Lung (tissue), 12 donors: Measurements from ENCODE around the gene DHRSX. TPM values are rescaled to one million over a fixed set of nuclear protein-coding genes. Genes with fewer than 3 reads are reported as not detected.
A peak's percentile ranks its signal among the peaks of the same experiment; 100 is the strongest.

Experiments used
- ATAC-seq: fragments of 200-7000 bp; cut with Tn5 transposase; one replicate; pipeline ENCODE4 v1.9.1; 2020; ENCODE audit warnings: moderate number of reproducible peaks; ENCODE audit not compliant: insufficient read depth, low FRiP score
- DNase-seq, 3 donors: peaks; one replicate each; pipeline ENCODE4 v3.0.0-alpha.2; 2013 to 2017
- H3K27ac ChIP-seq, 2 donors: one replicate each; pipeline ENCODE4 v1.5.1; 2013; ENCODE audit warnings: mild to moderate bottlenecking in 2 of 2, moderate library complexity in 2 of 2, control low read depth in 1 of 2, inconsistent platforms in 1 of 2, low read depth in 1 of 2, low read length in 1 of 2
- H3K27me3 ChIP-seq, 3 donors: one replicate each; pipeline ENCODE4 v1.5.1; 2013; ENCODE audit warnings: low read length in 2 of 3; ENCODE audit not compliant: control insufficient read depth in 3 of 3, insufficient read depth in 3 of 3
- H3K36me3 ChIP-seq, 4 donors: one replicate each; pipeline ENCODE4 v1.5.1; 2013; ENCODE audit warnings: low read length in 4 of 4, mild to moderate bottlenecking in 1 of 4, moderate library complexity in 1 of 4; ENCODE audit not compliant: control insufficient read depth in 4 of 4, insufficient read depth in 4 of 4
- H3K4me1 ChIP-seq, 5 donors: one replicate each; pipeline ENCODE4 v1.5.1; 2013; ENCODE audit warnings: low read length in 5 of 5, mild to moderate bottlenecking in 2 of 5, moderate library complexity in 1 of 5; ENCODE audit not compliant: control insufficient read depth in 5 of 5, insufficient read depth in 5 of 5
- H3K4me3 ChIP-seq: one replicate; pipeline ENCODE4 v1.5.1; 2013; ENCODE audit warnings: mild to moderate bottlenecking, control low read depth, moderate library complexity
- H3K9ac ChIP-seq, 2 donors: one replicate each; pipeline ENCODE4 v1.5.1; 2013; ENCODE audit warnings: low read length in 2 of 2, control low read depth in 1 of 2; ENCODE audit not compliant: insufficient read depth in 1 of 2
- H3K9me3 ChIP-seq, 4 donors: one replicate each; pipeline ENCODE4 v1.5.1; 2013; ENCODE audit warnings: low read length in 3 of 4, mild to moderate bottlenecking in 1 of 4, moderate library complexity in 1 of 4; ENCODE audit not compliant: control insufficient read depth in 4 of 4, insufficient read depth in 3 of 4
- CTCF ChIP-seq: IDR thresholded peaks from 2 replicates; pipeline ENCODE4 v1.5.1; 2012; ENCODE audit warnings: mild to moderate bottlenecking; ENCODE audit errors: control extremely low read depth, extremely low read depth
- WGBS, 2 donors: extraction: QIAGEN DNeasy Blood & Tissue Kit; methylation state at CpG; one replicate each; pipeline ENCODE4 v1.1.7; 2013; 5-methylcytosine and 5-hydroxymethylcytosine counted together
- polyA plus RNA-seq, 2 donors: library from polyadenylated mRNA; stranded (reverse); fragments of 200-250 nt; gene quantifications; one replicate each; pipeline ENCODE4 v1.2.1, GENCODE V29; 2013
- total RNA-seq, 2 donors: library from RNA; depleted of rRNA in 1 of 2; stranded (reverse); fragments of >200 nt in 1 of 2; gene quantifications; one replicate each; pipeline ENCODE4 v1.2.1, GENCODE V29; 2014 to 2021
- donor health status: control.
- donor health status: control.
- donor health status: Bipolar disorder and iron deficiency.
- donor health status: healthy.
- donor health status: DM: yes; HTN: yes; CAD: no.

DHRSX gene
- total and polyA plus RNA-seq, 4 donors: 7.0 to 26.3 (median 18.9) TPM

- Histone ChIP-seq H3K4me1 (peaks cover 0 to 1% (median 0%) of the 10 kb centered on the region in 5 donors), H3K9me3 (no peaks in the 10 kb centered on the region), H3K27ac (no peak overlapping the region), H3K36me3 (peaks cover 0 to 13% (median 7%) of the 10 kb centered on the region in 4 donors), H3K9ac (no peak overlapping the region), H3K27me3 (no peaks in the 10 kb centered on the region), H3K4me3 (no peak overlapping the region)
- no peak for DNase-seq
- ATAC-seq: no peak
- WGBS, 2 donors: 90 to 98% methylated on average over 17 of the region's 17 CpGs
- no peak for TF ChIP-seq CTCF
Observed at GRCh38 chrX:2264179-2265030, 236.4 kb downstream of the DHRSX start.

- no peak overlapping the region for H3K27ac ChIP-seq
- ATAC-seq (no peak), DNase-seq (no peak)
- H3K4me3 ChIP-seq: no peak overlapping the region
- peaks cover 0 to 13% (median 7%) of the 10 kb centered on the region in 4 donors for H3K36me3 ChIP-seq
- no peak for TF ChIP-seq CTCF
- 92 to 94% methylated on average over 10 of the region's 10 CpGs for WGBS, 2 donors
- H3K9me3 ChIP-seq: no peaks in the 10 kb centered on the region
- H3K27me3 ChIP-seq: no peaks in the 10 kb centered on the region
- H3K9ac ChIP-seq: no peak overlapping the region
- H3K4me1 ChIP-seq: peaks cover 0 to 1% (median 0%) of the 10 kb centered on the region in 5 donors
Observed at GRCh38 chrX:2263203-2263602, 237.6 kb downstream of the DHRSX start.

- WGBS, 2 donors: 77 to 83% methylated on average over 13 of the region's 13 CpGs
- no peak for TF ChIP-seq CTCF
Observed at GRCh38 chrX:2262668-2263055, 238.1 kb downstream of the DHRSX start.

More at GRCh38 chrX:2262668-2263055, 238.1 kb downstream of the DHRSX start:
- Histone ChIP-seq H3K36me3 (peaks cover 0 to 13% (median 7%) of the 10 kb centered on the region in 4 donors), H3K4me3 (no peak overlapping the region), H3K9me3 (no peaks in the 10 kb centered on the region), H3K4me1 (peaks cover 0 to 1% (median 0%) of the 10 kb centered on the region in 5 donors), H3K27ac (no peak overlapping the region), H3K9ac (no peak overlapping the region), H3K27me3 (no peaks in the 10 kb centered on the region)
- ATAC-seq (peak; percentile 11), DNase-seq (no peak)
